ENCODE results near the gene ZBTB42.
A peak's percentile ranks its signal among the peaks of the same experiment; 100 is the strongest.
"Not testable (repeated sequence)": the region's sequence is repeated elsewhere in the genome, so short reads cannot be mapped to it uniquely, and the experiment has no call there.

The ZBTB42 gene

GRCh38 chr14:104813286-104813685 is 12.4 kb downstream of the ZBTB42 start:
- DNase-seq: no peak

- DNase-seq: not testable (repeated sequence)
Observed at GRCh38 chr14:104814701-104815100, 13.8 kb downstream of the ZBTB42 start.

- no peak for DNase-seq
Observed at GRCh38 chr14:104816616-104816884, 15.6 kb downstream of the ZBTB42 start.

- DNase-seq: no peak
Observed at GRCh38 chr14:104817930-104818713, 17.2 kb downstream of the ZBTB42 start.

- DNase-seq: no peak
Observed at GRCh38 chr14:104818714-104819161, 17.8 kb downstream of the ZBTB42 start.

- DNase-seq: no peak
Observed at GRCh38 chr14:104819361-104819781, 18.5 kb downstream of the ZBTB42 start.

GRCh38 chr14:104820669-104821228 is 19.8 kb downstream of the ZBTB42 start:
- no peak for DNase-seq

GRCh38 chr14:104821229-104821945 is 20.5 kb downstream of the ZBTB42 start:
- no peak for DNase-seq

- DNase-seq: no peak
Observed at GRCh38 chr14:104821971-104822608, 21.2 kb downstream of the ZBTB42 start.

GRCh38 chr14:104822821-104823615 is 22.1 kb downstream of the ZBTB42 start:
- DNase-seq: no peak

- DNase-seq: no peak
Observed at GRCh38 chr14:104824353-104824997, 23.6 kb downstream of the ZBTB42 start.

- peak; percentile 72 for DNase-seq
Observed at GRCh38 chr14:104826189-104826860, 25.4 kb downstream of the ZBTB42 start.

- no peak for DNase-seq
Observed at GRCh38 chr14:104826861-104827176, 25.9 kb downstream of the ZBTB42 start.

GRCh38 chr14:104827177-104828055 is 26.5 kb downstream of the ZBTB42 start:
- DNase-seq: peak; percentile 55

GRCh38 chr14:104830781-104831180 is 29.9 kb downstream of the ZBTB42 start:
- DNase-seq: no peak

GRCh38 chr14:104836171-104836935 is 35.5 kb downstream of the ZBTB42 start:
- not testable (repeated sequence) for DNase-seq

GRCh38 chr14:104841730-104842129 is 40.8 kb downstream of the ZBTB42 start:
- DNase-seq: no peak

- DNase-seq: no peak
Observed at GRCh38 chr14:104843006-104843405, 42.1 kb downstream of the ZBTB42 start.

GRCh38 chr14:104843442-104844305 is 42.8 kb downstream of the ZBTB42 start:
- no peak for DNase-seq

All from NCI-H1092 treated with DMSO at 0.1 percent for 48 hours (cell line).